Endodermal cell (in vitro differentiated cells): ENCODE data around the gene PIK3C2B. TPM values are rescaled to one million over a fixed set of nuclear protein-coding genes. Genes with fewer than 3 reads are reported as not detected.
"Not testable (repeated sequence)": the region's sequence is repeated elsewhere in the genome, so short reads cannot be mapped to it uniquely, and the experiment has no call there.

Experiments used
- DNase-seq: peaks from one replicate; pipeline ENCODE4 v3.0.0-alpha.2; 2017
- H3K27ac ChIP-seq: 2 replicates; pipeline ENCODE4 v1.5.1; 2013; ENCODE audit warnings: mild to moderate bottlenecking, low read depth, low read length, moderate library complexity
- H3K27me3 ChIP-seq: 2 replicates; pipeline ENCODE4 v1.6.1; 2013; ENCODE audit warnings: mild to moderate bottlenecking, low read length, moderate library complexity; ENCODE audit not compliant: insufficient read depth, control insufficient read depth, poor library complexity, severe bottlenecking
- H3K36me3 ChIP-seq: 2 replicates; pipeline ENCODE4 v1.7.0; 2013; ENCODE audit warnings: mild to moderate bottlenecking, low read length, moderate library complexity; ENCODE audit not compliant: control insufficient read depth, insufficient read depth
- H3K4me1 ChIP-seq: one replicate; pipeline ENCODE4 v1.7.0; 2013; ENCODE audit warnings: low read length; ENCODE audit not compliant: control insufficient read depth, insufficient read depth
- H3K4me3 ChIP-seq: 2 replicates; pipeline ENCODE4 v1.5.1; 2013; ENCODE audit warnings: mild to moderate bottlenecking, low read length, moderate library complexity
- H3K9ac ChIP-seq: 2 replicates; pipeline ENCODE4 v1.6.1; 2013; ENCODE audit warnings: mild to moderate bottlenecking, low read length, moderate library complexity; ENCODE audit not compliant: poor library complexity, severe bottlenecking; ENCODE audit errors: extremely low read depth
- H3K9me3 ChIP-seq: 2 replicates; pipeline ENCODE4 v1.6.1; 2013; ENCODE audit warnings: mild to moderate bottlenecking, low read length, moderate library complexity; ENCODE audit not compliant: control insufficient read depth
- H3K27ac Mint-ChIP-seq: 2 replicates; pipeline ENCODE4 v1.8.0; 2020; ENCODE audit warnings: mixed read lengths
- H3K27me3 Mint-ChIP-seq: 2 replicates; pipeline ENCODE4 v1.8.0; 2021; ENCODE audit warnings: mild to moderate bottlenecking, mixed read lengths; ENCODE audit not compliant: insufficient read depth
- H3K36me3 Mint-ChIP-seq: 2 replicates; pipeline ENCODE4 v1.8.0; 2020; ENCODE audit warnings: low read depth, mixed read lengths
- H3K4me1 Mint-ChIP-seq: 2 replicates; pipeline ENCODE4 v1.8.0; 2020; ENCODE audit warnings: mixed read lengths
- H3K4me3 Mint-ChIP-seq: 2 replicates; pipeline ENCODE4 v1.8.0; 2020; ENCODE audit warnings: mild to moderate bottlenecking, moderate library complexity, mixed read lengths
- H3K9me3 Mint-ChIP-seq: 2 replicates; pipeline ENCODE4 v1.8.0; 2020; ENCODE audit warnings: mild to moderate bottlenecking, mixed read lengths
- WGBS, 2 experiments: methylation state at CpG; one replicate each; pipeline versions ENCODE4 v1.1.5 to v1.1.7; 2013; ENCODE audit warnings: missing lambda C conversion rate in 2 of 2, mixed read lengths in 1 of 2; ENCODE audit not compliant: insufficient coverage in 1 of 2, insufficient read length in 1 of 2; 5-methylcytosine and 5-hydroxymethylcytosine counted together
- total RNA-seq, 2 donors: library from RNA; stranded (reverse); fragmentation: NEBNext Ultra II Directional in 1 of 2; extraction: Animal tissue kit (Norgen Biotek cat#: 25700) in 1 of 2; gene quantifications; 2 replicates in 1 of 2; 3 replicates in 1 of 2; pipeline ENCODE4 v1.2.1, GENCODE V29; 2021
- TF ChIP-seq, protein P1 (sequence below): fragments of 200-600 bp; sonication (generic); conservative IDR thresholded peaks from 2 replicates; pipeline ENCODE4 v1.5.0; 2021; ENCODE audit warnings: antibody characterized with exemption, mild to moderate bottlenecking

Gene PIK3C2B
- total RNA-seq, 2 donors from 2014 or later = 21.3 to 23.9 TPM

DNA sequence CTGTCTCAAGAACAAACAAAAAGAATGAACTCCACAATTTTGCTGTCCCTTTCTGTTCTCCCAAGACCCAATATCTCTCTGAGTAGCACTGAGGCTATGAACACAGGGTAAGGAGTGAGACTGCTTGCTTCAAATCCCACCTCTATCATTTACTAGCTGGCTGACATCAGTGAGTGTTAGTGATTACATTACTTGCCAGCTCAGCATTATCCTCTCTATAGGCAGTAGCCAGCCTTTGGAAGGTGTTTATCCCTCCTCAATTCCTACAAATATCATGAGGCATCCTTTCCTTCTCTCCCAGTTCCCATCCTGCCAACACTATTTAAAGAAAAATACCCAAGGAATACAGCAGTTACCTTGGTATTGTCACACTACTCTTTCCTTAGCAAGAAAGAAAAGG lies 3.0 kb downstream of the PIK3C2B start:
- no peak overlapping the region for H3K9ac ChIP-seq
- H3K27me3 ChIP-seq = peaks cover 9% of the 10 kb centered on the region
- H3K4me1 ChIP-seq = peaks cover 8% of the 10 kb centered on the region
- H3K9me3 Mint-ChIP-seq = no peaks in the 10 kb centered on the region
- H3K4me1 Mint-ChIP-seq = peaks cover 31% of the 10 kb centered on the region
- no peak overlapping the region for H3K27ac Mint-ChIP-seq
- no peak overlapping the region for H3K27ac ChIP-seq
- peaks cover 15% of the 10 kb centered on the region for H3K27me3 Mint-ChIP-seq
- H3K4me3 Mint-ChIP-seq = no peak overlapping the region
- TF ChIP-seq, protein P1, sequence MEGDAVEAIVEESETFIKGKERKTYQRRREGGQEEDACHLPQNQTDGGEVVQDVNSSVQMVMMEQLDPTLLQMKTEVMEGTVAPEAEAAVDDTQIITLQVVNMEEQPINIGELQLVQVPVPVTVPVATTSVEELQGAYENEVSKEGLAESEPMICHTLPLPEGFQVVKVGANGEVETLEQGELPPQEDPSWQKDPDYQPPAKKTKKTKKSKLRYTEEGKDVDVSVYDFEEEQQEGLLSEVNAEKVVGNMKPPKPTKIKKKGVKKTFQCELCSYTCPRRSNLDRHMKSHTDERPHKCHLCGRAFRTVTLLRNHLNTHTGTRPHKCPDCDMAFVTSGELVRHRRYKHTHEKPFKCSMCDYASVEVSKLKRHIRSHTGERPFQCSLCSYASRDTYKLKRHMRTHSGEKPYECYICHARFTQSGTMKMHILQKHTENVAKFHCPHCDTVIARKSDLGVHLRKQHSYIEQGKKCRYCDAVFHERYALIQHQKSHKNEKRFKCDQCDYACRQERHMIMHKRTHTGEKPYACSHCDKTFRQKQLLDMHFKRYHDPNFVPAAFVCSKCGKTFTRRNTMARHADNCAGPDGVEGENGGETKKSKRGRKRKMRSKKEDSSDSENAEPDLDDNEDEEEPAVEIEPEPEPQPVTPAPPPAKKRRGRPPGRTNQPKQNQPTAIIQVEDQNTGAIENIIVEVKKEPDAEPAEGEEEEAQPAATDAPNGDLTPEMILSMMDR = no peak
- DNase-seq = no peak
- no peaks in the 10 kb centered on the region for H3K9me3 ChIP-seq
- peaks cover 3% of the 10 kb centered on the region for H3K36me3 Mint-ChIP-seq
- H3K36me3 ChIP-seq = no peaks in the 10 kb centered on the region
- H3K4me3 ChIP-seq = no peak overlapping the region

DNA sequence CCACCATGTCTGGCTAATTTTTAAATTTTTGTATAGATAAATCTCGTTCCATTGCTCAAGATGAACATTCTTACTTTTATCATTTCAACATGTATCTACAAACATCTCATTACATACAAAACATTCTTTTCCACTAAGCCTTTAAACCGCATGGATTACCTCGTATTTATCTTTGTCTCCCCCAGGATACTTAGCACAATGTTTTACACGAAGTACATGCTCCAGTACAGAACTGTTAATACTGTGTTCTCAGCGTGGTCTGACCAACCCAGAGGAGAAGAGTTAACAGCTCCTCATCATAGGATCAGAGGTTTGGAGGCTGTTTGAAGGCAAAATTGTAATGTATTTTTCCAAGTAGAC lies 7.4 kb downstream of the PIK3C2B start:
- peaks cover 26% of the 10 kb centered on the region for H3K4me1 Mint-ChIP-seq
- H3K9me3 ChIP-seq = no peaks in the 10 kb centered on the region
- no peaks in the 10 kb centered on the region for H3K27me3 ChIP-seq
- peaks cover 3% of the 10 kb centered on the region for H3K36me3 Mint-ChIP-seq
- H3K27ac ChIP-seq = no peak overlapping the region
- 96 to 97% methylated on average over 3 to 5 of the region's 5 CpGs for WGBS, 2 experiments
- no peaks in the 10 kb centered on the region for H3K36me3 ChIP-seq
- no peak overlapping the region for H3K4me3 Mint-ChIP-seq
- no peak for DNase-seq
- peaks cover 3% of the 10 kb centered on the region for H3K27me3 Mint-ChIP-seq
- no peaks in the 10 kb centered on the region for H3K9me3 Mint-ChIP-seq
- H3K27ac Mint-ChIP-seq = no peak overlapping the region
- H3K9ac ChIP-seq = no peak overlapping the region
- no peak overlapping the region for H3K4me3 ChIP-seq
- TF ChIP-seq, protein P1 = no peak
- no peaks in the 10 kb centered on the region for H3K4me1 ChIP-seq

- 94% methylated on average over 7 to 9 of the region's 9 CpGs for WGBS, 2 experiments
- H3K27me3 ChIP-seq, H3K27me3 Mint-ChIP-seq, H3K4me3 Mint-ChIP-seq, H3K36me3 ChIP-seq, H3K9me3 ChIP-seq, H3K4me3 ChIP-seq, H3K36me3 Mint-ChIP-seq, H3K27ac Mint-ChIP-seq, H3K9me3 Mint-ChIP-seq, H3K9ac ChIP-seq, H3K27ac ChIP-seq, H3K4me1 ChIP-seq, DNase-seq: not testable (repeated sequence)
- peaks cover 25% of the 10 kb centered on the region for H3K4me1 Mint-ChIP-seq
Measured at GRCh38 chr1:204486513-204487255, 7.9 kb downstream of the PIK3C2B start.

DNA sequence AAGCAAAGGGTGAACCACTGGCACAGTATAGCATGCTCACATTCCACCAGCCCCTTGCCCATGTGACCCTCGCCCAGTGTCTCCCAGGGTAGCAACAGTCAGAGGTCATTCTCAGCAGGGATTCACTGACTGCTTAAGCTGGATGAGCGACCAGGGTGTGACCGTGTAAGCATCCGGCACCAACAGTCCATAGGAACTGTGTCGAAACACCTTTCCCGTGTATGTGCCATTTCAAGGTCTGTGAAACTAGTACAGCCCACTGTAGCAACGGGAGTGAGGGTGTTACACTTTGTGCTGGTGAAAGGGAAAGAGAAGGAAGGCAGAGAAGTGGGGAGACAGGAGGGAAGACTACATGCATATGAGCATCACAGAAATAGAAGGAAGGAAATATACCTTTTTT lies 10.8 kb downstream of the PIK3C2B start:
- TF ChIP-seq, protein P1 = no peak
- WGBS, 2 experiments = 88 to 91% methylated on average over 6 to 7 of the region's 7 CpGs
- peaks cover 3% of the 10 kb centered on the region for H3K36me3 Mint-ChIP-seq
- Histone ChIP-seq H3K36me3 (no peaks in the 10 kb centered on the region), H3K4me1 (peaks cover 5% of the 10 kb centered on the region), H3K4me3 (no peak overlapping the region), H3K9ac (no peak overlapping the region), H3K27ac (no peak overlapping the region), H3K9me3 (no peaks in the 10 kb centered on the region), H3K27me3 (no peaks in the 10 kb centered on the region)
- H3K27me3 Mint-ChIP-seq = no peaks in the 10 kb centered on the region
- H3K4me3 Mint-ChIP-seq = no peak overlapping the region
- no peak for DNase-seq
- no peaks in the 10 kb centered on the region for H3K9me3 Mint-ChIP-seq
- no peak overlapping the region for H3K27ac Mint-ChIP-seq
- peaks cover 22% of the 10 kb centered on the region for H3K4me1 Mint-ChIP-seq
